SH-SY5Y (cell line): ENCODE measurements around the gene ADCY7.

Experiments used
- GATA2 ChIP-seq: IDR thresholded peaks from 2 replicates; pipeline ENCODE4 v1.6.1; 2011; ENCODE audit warnings: mild to moderate bottlenecking, low read depth, low read length
- GATA3 ChIP-seq: IDR thresholded peaks from 2 replicates; pipeline ENCODE4 v1.6.1; 2011; ENCODE audit warnings: low read depth, mild to moderate bottlenecking, low read length, moderate library complexity

GRCh38 chr16:50311134-50311528 lies 44.8 kb downstream of the ADCY7 start:
- TF ChIP-seq GATA2 (no peak), GATA3 (no peak)
